Breast epithelium (tissue), 3 donors: ENCODE measurements around the gene TMEM250.
"Not testable (repeated sequence)": the region's sequence is repeated elsewhere in the genome, so short reads cannot be mapped to it uniquely, and the experiment has no call there.

Experiments
- POLR2A ChIP-seq: fragments of 450-650 bp; IDR thresholded peaks from one replicate; pipeline ENCODE4 v1.6.1; 2016; ENCODE audit warnings: antibody characterized with exemption, mild to moderate bottlenecking, moderate library complexity
- POLR2AphosphoS5 ChIP-seq, 3 donors: sonication (generic); formaldehyde crosslinking; IDR thresholded peaks; one replicate each; pipeline ENCODE4 v1.6.1; 2017; ENCODE audit warnings: antibody characterized with exemption in 3 of 3
- TF ChIP-seq, protein P1 (sequence below), 3 donors: fragments of 450-650 bp; IDR thresholded peaks; one replicate each; pipeline ENCODE4 v1.5.1; 2016 to 2017; ENCODE audit warnings: antibody characterized with exemption in 3 of 3, mild to moderate bottlenecking in 3 of 3, moderate library complexity in 3 of 3

GRCh38 chr9:136150664-136151213, 32.1 kb upstream of the TMEM250 start:
- TF ChIP-seq POLR2A; POLR2AphosphoS5 (IDR thresholded peaks at IDR 0.05): not testable (repeated sequence)
- TF ChIP-seq, protein P1, sequence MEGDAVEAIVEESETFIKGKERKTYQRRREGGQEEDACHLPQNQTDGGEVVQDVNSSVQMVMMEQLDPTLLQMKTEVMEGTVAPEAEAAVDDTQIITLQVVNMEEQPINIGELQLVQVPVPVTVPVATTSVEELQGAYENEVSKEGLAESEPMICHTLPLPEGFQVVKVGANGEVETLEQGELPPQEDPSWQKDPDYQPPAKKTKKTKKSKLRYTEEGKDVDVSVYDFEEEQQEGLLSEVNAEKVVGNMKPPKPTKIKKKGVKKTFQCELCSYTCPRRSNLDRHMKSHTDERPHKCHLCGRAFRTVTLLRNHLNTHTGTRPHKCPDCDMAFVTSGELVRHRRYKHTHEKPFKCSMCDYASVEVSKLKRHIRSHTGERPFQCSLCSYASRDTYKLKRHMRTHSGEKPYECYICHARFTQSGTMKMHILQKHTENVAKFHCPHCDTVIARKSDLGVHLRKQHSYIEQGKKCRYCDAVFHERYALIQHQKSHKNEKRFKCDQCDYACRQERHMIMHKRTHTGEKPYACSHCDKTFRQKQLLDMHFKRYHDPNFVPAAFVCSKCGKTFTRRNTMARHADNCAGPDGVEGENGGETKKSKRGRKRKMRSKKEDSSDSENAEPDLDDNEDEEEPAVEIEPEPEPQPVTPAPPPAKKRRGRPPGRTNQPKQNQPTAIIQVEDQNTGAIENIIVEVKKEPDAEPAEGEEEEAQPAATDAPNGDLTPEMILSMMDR (IDR thresholded peaks at IDR 0.05): not testable (repeated sequence)
